ENCODE results near the gene APLP2.
A peak's percentile ranks its signal among the peaks of the same experiment; 100 is the strongest.

Gene APLP2

GRCh38 chr11:130055617-130056016 lies 14.1 kb upstream of the APLP2 start:
- Histone ChIP-seq H3K36me3 (ENCODE audit: control insufficient read depth in 1 of 2, insufficient read depth in 2 of 2, low read length in 2 of 2) (no peaks in the 10 kb centered on the region), H3K9me3 (ENCODE audit: control insufficient read depth in 1 of 2, low read length in 2 of 2) (no peaks in the 10 kb centered on the region), H3K27me3 (ENCODE audit: low read depth, low read length) (no peaks in the 10 kb centered on the region), H3K27ac (ENCODE audit: low read length) (no peak overlapping the region), H3K4me3 (ENCODE audit: low read depth in 1 of 2, low read length in 2 of 2) (no peak overlapping the region), H3K4me1 (ENCODE audit: control insufficient read depth in 1 of 2, insufficient read depth in 2 of 2, low read length in 2 of 2) (no peaks in the 10 kb centered on the region)

GRCh38 chr11:130061017-130061416 lies 8.7 kb upstream of the APLP2 start:
- Histone ChIP-seq H3K27me3 (ENCODE audit: low read depth, low read length) (no peaks in the 10 kb centered on the region), H3K9me3 (ENCODE audit: control insufficient read depth in 1 of 2, low read length in 2 of 2) (no peaks in the 10 kb centered on the region), H3K4me1 (ENCODE audit: control insufficient read depth in 1 of 2, insufficient read depth in 2 of 2, low read length in 2 of 2) (no peaks in the 10 kb centered on the region), H3K27ac (ENCODE audit: low read length) (no peak overlapping the region), H3K4me3 (ENCODE audit: low read depth in 1 of 2, low read length in 2 of 2) (no peak overlapping the region), H3K36me3 (ENCODE audit: control insufficient read depth in 1 of 2, insufficient read depth in 2 of 2, low read length in 2 of 2) (no peaks in the 10 kb centered on the region)

GRCh38 chr11:130062026-130062425 lies 7.7 kb upstream of the APLP2 start:
- H3K27me3 ChIP-seq (ENCODE audit: low read depth, low read length), result no peaks in the 10 kb centered on the region
- H3K4me1 ChIP-seq (ENCODE audit: control insufficient read depth in 1 of 2, insufficient read depth in 2 of 2, low read length in 2 of 2), result no peaks in the 10 kb centered on the region
- H3K36me3 ChIP-seq (ENCODE audit: control insufficient read depth in 1 of 2, insufficient read depth in 2 of 2, low read length in 2 of 2), result no peaks in the 10 kb centered on the region
- no peaks in the 10 kb centered on the region for H3K9me3 ChIP-seq (ENCODE audit: control insufficient read depth in 1 of 2, low read length in 2 of 2)
- H3K4me3 ChIP-seq (ENCODE audit: low read depth in 1 of 2, low read length in 2 of 2), result no peak overlapping the region
- no peak overlapping the region for H3K27ac ChIP-seq (ENCODE audit: low read length)

GRCh38 chr11:130063451-130063850 lies 6.2 kb upstream of the APLP2 start:
- H3K27ac ChIP-seq (ENCODE audit: low read length), result no peak overlapping the region
- H3K4me3 ChIP-seq (ENCODE audit: low read depth in 1 of 2, low read length in 2 of 2), result no peak overlapping the region
- no peaks in the 10 kb centered on the region for H3K4me1 ChIP-seq (ENCODE audit: control insufficient read depth in 1 of 2, insufficient read depth in 2 of 2, low read length in 2 of 2)
- no peaks in the 10 kb centered on the region for H3K9me3 ChIP-seq (ENCODE audit: control insufficient read depth in 1 of 2, low read length in 2 of 2)
- H3K27me3 ChIP-seq (ENCODE audit: low read depth, low read length), result no peaks in the 10 kb centered on the region
- H3K36me3 ChIP-seq (ENCODE audit: control insufficient read depth in 1 of 2, insufficient read depth in 2 of 2, low read length in 2 of 2), result no peaks in the 10 kb centered on the region

- no peak overlapping the region for H3K4me3 ChIP-seq (ENCODE audit: low read depth in 1 of 2, low read length in 2 of 2)
- no peaks in the 10 kb centered on the region for H3K36me3 ChIP-seq (ENCODE audit: control insufficient read depth in 1 of 2, insufficient read depth in 2 of 2, low read length in 2 of 2)
- no peaks in the 10 kb centered on the region for H3K27me3 ChIP-seq (ENCODE audit: low read depth, low read length)
- H3K4me1 ChIP-seq (ENCODE audit: control insufficient read depth in 1 of 2, insufficient read depth in 2 of 2, low read length in 2 of 2), result no peaks in the 10 kb centered on the region
- no peak overlapping the region for H3K27ac ChIP-seq (ENCODE audit: low read length)
- H3K9me3 ChIP-seq (ENCODE audit: control insufficient read depth in 1 of 2, low read length in 2 of 2), result no peaks in the 10 kb centered on the region
These were observed 5.1 kb upstream of the APLP2 start for GRCh38 chr11:130064596-130064995.

- Histone ChIP-seq H3K27me3 (ENCODE audit: low read depth, low read length) (no peaks in the 10 kb centered on the region), H3K36me3 (ENCODE audit: control insufficient read depth in 1 of 2, insufficient read depth in 2 of 2, low read length in 2 of 2) (no peaks in the 10 kb centered on the region), H3K27ac (ENCODE audit: low read length) (no peak overlapping the region), H3K4me3 (ENCODE audit: low read depth in 1 of 2, low read length in 2 of 2) (no peak overlapping the region), H3K9me3 (ENCODE audit: control insufficient read depth in 1 of 2, low read length in 2 of 2) (no peaks in the 10 kb centered on the region), H3K4me1 (ENCODE audit: control insufficient read depth in 1 of 2, insufficient read depth in 2 of 2, low read length in 2 of 2) (peaks cover 0 to 1% of the 10 kb centered on the region in 2 donors)
These were observed 3.4 kb upstream of the APLP2 start for GRCh38 chr11:130066338-130066737.

- Histone ChIP-seq H3K4me3 (ENCODE audit: low read depth in 1 of 2, low read length in 2 of 2) (peak overlapping the region; percentile 49 to 74), H3K36me3 (ENCODE audit: control insufficient read depth in 1 of 2, insufficient read depth in 2 of 2, low read length in 2 of 2) (no peaks in the 10 kb centered on the region), H3K27me3 (ENCODE audit: low read depth, low read length) (no peaks in the 10 kb centered on the region), H3K9me3 (ENCODE audit: control insufficient read depth in 1 of 2, low read length in 2 of 2) (no peaks in the 10 kb centered on the region), H3K4me1 (ENCODE audit: control insufficient read depth in 1 of 2, insufficient read depth in 2 of 2, low read length in 2 of 2) (peaks cover 0 to 13% of the 10 kb centered on the region in 2 donors), H3K27ac (ENCODE audit: low read length) (peak overlapping the region; percentile 55)
These were observed 1.1 kb upstream of the APLP2 start for GRCh38 chr11:130068546-130068985.

DNA sequence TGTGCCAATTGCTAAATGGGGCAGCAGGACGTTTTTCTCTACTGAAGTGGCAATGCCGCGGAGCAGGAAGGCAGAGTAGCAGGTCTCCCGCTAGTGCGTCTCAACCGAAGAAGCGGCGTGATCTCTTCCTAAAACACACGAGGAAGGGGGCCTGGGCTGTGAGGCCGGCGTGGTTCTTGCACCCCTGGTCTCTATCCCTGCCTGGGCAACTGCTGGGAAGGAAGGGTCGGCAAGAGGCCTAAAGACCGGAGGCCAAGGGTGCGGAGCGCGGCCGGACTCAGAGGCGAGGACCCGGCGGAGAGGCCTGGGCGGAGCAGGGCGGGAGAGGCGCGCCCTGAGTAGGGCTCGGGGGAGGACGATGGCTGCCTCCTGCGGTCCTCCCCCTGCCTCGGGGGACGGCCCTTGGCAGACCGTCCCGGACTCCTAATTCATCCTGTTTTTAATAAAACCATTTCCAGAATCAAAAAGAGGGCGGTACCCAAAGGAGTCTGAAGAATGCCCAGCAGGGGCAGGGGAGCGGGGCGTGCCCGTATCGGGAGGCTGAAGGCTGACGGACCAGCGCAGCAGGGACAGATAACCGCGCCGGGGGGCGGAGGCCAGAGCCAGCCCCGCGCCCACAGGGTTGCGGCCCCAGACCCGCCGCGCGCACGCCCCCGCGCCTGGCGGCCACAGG lies 572 bp upstream of the APLP2 start:
- Histone ChIP-seq H3K4me1 (ENCODE audit: control insufficient read depth in 1 of 2, insufficient read depth in 2 of 2, low read length in 2 of 2) (peaks cover 0 to 13% of the 10 kb centered on the region in 2 donors), H3K27ac (ENCODE audit: low read length) (peak overlapping the region; percentile 55), H3K9me3 (ENCODE audit: control insufficient read depth in 1 of 2, low read length in 2 of 2) (no peaks in the 10 kb centered on the region), H3K36me3 (ENCODE audit: control insufficient read depth in 1 of 2, insufficient read depth in 2 of 2, low read length in 2 of 2) (no peaks in the 10 kb centered on the region), H3K27me3 (ENCODE audit: low read depth, low read length) (no peaks in the 10 kb centered on the region), H3K4me3 (ENCODE audit: low read depth in 1 of 2, low read length in 2 of 2) (peak overlapping the region; percentile 49 to 74)

- Histone ChIP-seq H3K27ac (ENCODE audit: low read length) (no peak overlapping the region), H3K4me1 (ENCODE audit: control insufficient read depth in 1 of 2, insufficient read depth in 2 of 2, low read length in 2 of 2) (peaks cover 0 to 13% of the 10 kb centered on the region in 2 donors), H3K9me3 (ENCODE audit: control insufficient read depth in 1 of 2, low read length in 2 of 2) (no peaks in the 10 kb centered on the region), H3K4me3 (ENCODE audit: low read depth in 1 of 2, low read length in 2 of 2) (peak overlapping the region; percentile 69 to 80), H3K36me3 (ENCODE audit: control insufficient read depth in 1 of 2, insufficient read depth in 2 of 2, low read length in 2 of 2) (no peaks in the 10 kb centered on the region), H3K27me3 (ENCODE audit: low read depth, low read length) (no peaks in the 10 kb centered on the region)
These were observed 583 bp downstream of the APLP2 start for GRCh38 chr11:130070109-130070845.

DNA sequence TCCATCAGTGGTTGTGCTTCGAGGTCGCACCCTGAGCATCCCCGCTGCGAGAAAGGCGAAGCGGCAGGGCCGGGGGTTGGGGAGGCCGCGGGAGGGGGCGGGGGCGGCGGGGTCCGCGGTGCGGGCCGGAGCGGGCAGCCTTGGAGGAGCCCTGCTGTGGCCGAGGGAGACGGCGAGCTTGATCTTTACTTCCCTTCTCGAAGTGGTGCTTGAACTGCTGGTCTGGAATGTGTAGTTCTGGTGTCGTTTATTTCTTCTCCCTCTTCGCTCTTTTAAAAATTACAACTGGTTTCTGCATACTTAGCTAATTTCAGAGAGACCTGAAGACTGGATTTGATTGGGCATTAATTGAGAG lies 1.1 kb downstream of the APLP2 start:
- peaks cover 0 to 13% of the 10 kb centered on the region in 2 donors for H3K4me1 ChIP-seq (ENCODE audit: control insufficient read depth in 1 of 2, insufficient read depth in 2 of 2, low read length in 2 of 2)
- H3K9me3 ChIP-seq (ENCODE audit: control insufficient read depth in 1 of 2, low read length in 2 of 2), result no peaks in the 10 kb centered on the region
- H3K27me3 ChIP-seq (ENCODE audit: low read depth, low read length), result no peaks in the 10 kb centered on the region
- peak overlapping the region; percentile 69 to 80 for H3K4me3 ChIP-seq (ENCODE audit: low read depth in 1 of 2, low read length in 2 of 2)
- peak overlapping the region; percentile 71 for H3K27ac ChIP-seq (ENCODE audit: low read length)
- H3K36me3 ChIP-seq (ENCODE audit: control insufficient read depth in 1 of 2, insufficient read depth in 2 of 2, low read length in 2 of 2), result no peaks in the 10 kb centered on the region

GRCh38 chr11:130071211-130071712 lies 1.6 kb downstream of the APLP2 start:
- Histone ChIP-seq H3K27ac (ENCODE audit: low read length) (peak overlapping the region; percentile 71), H3K4me3 (ENCODE audit: low read depth in 1 of 2, low read length in 2 of 2) (peak overlapping the region; percentile 55 to 80), H3K27me3 (ENCODE audit: low read depth, low read length) (no peaks in the 10 kb centered on the region), H3K36me3 (ENCODE audit: control insufficient read depth in 1 of 2, insufficient read depth in 2 of 2, low read length in 2 of 2) (no peaks in the 10 kb centered on the region), H3K4me1 (ENCODE audit: control insufficient read depth in 1 of 2, insufficient read depth in 2 of 2, low read length in 2 of 2) (peaks cover 0 to 13% of the 10 kb centered on the region in 2 donors), H3K9me3 (ENCODE audit: control insufficient read depth in 1 of 2, low read length in 2 of 2) (no peaks in the 10 kb centered on the region)

All from muscle layer of duodenum (tissue), 2 donors.